ENCODE measurements around the gene CLDN11. TPM values are rescaled to one million over a fixed set of nuclear protein-coding genes. Genes with fewer than 3 reads are reported as not detected.

CLDN11 gene
- total RNA-seq, 1 donor from 2014 or later: 1.7 TPM

DNA sequence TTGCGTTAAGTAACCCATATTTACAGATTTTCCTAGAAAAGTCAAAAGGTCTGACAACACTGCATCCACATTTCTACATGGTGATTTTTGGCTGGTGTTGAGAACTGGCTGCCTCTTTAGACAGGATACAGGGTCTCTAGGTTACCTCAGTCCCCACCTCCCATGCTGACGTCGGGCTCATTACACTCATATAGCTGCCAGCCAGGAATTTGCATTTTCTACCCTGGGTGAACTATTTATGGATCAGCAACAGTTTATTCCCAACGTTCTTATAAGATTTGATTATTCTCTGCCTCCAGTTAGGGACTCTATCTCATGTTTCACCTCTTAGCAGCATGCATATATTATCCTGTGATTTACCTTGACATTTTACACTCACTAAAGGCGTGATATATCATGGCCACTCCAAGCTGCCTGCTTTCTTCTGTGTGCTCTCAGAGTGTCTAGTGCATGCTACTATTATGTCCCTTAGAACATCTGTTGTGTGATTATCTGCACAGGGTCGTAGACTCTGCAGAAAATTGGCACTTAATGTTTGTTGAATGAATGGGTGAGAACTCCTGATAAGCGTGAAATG, 49.0 kb downstream of the CLDN11 start:
- no peak overlapping the region for H3K4me3 Mint-ChIP-seq (ENCODE audit: low read depth)
- no peaks in the 10 kb centered on the region for H3K36me3 Mint-ChIP-seq (ENCODE audit: insufficient read depth)
- peaks cover 10% of the 10 kb centered on the region for H3K27me3 Mint-ChIP-seq
- H3K27ac Mint-ChIP-seq: no peak overlapping the region
- peaks cover 42% of the 10 kb centered on the region for H3K4me1 Mint-ChIP-seq (ENCODE audit: low read depth)
- TF ChIP-seq, protein P1, sequence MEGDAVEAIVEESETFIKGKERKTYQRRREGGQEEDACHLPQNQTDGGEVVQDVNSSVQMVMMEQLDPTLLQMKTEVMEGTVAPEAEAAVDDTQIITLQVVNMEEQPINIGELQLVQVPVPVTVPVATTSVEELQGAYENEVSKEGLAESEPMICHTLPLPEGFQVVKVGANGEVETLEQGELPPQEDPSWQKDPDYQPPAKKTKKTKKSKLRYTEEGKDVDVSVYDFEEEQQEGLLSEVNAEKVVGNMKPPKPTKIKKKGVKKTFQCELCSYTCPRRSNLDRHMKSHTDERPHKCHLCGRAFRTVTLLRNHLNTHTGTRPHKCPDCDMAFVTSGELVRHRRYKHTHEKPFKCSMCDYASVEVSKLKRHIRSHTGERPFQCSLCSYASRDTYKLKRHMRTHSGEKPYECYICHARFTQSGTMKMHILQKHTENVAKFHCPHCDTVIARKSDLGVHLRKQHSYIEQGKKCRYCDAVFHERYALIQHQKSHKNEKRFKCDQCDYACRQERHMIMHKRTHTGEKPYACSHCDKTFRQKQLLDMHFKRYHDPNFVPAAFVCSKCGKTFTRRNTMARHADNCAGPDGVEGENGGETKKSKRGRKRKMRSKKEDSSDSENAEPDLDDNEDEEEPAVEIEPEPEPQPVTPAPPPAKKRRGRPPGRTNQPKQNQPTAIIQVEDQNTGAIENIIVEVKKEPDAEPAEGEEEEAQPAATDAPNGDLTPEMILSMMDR (IDR thresholded peaks at IDR 0.05; ENCODE audit: unreplicated experiment): no peak
- no peaks in the 10 kb centered on the region for H3K9me3 Mint-ChIP-seq (ENCODE audit: low read depth)
- no peak for DNase-seq (ENCODE audit: low spot score, unreplicated experiment)

DNA sequence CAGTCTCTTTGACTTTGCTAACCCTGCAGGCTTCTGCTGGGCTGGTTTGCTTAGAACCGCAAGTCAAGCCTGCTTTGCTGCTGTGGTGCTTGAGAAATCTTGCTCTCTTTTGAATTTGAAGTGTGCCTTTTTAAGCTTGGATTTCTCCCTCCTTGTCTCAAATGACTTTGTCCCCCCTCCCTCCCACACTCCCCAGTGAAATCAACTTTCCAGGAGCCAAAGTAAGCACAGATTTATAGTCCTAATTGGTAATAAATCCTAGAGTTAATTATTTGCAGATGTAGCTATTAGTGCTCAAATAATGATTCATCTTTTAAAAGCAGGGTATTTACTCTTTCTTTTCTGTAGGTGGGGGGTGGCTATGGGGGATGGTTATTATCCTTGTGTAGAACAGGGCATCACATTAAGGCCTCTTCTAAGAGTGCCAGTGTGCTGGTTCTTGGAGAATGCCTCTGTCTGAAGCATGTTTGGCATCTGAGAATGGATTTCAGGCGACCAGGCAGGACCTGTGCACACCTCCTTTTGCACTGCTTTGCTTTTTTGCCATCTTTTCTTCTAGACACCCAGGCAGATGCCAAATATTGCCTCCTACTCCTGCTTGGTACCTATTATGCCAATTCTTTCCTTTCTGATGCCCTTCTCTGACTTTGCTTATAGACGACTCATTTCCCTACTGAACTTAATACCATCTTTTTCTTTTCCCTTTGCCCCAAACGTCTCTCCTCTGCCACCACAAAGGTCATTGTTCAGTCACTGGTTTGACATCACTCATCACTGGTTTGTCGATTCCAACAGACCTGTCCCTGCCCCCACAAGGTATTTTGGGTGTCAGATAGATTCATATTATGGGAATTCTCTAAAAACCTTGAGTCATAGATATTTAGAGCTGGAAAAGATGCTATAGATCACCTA, 50.7 kb downstream of the CLDN11 start:
- Mint-ChIP-seq H3K4me1 (ENCODE audit: low read depth) (peaks cover 35% of the 10 kb centered on the region), H3K36me3 (ENCODE audit: insufficient read depth) (no peaks in the 10 kb centered on the region), H3K27ac (no peak overlapping the region), H3K4me3 (ENCODE audit: low read depth) (no peak overlapping the region), H3K9me3 (ENCODE audit: low read depth) (no peaks in the 10 kb centered on the region), H3K27me3 (peaks cover 12% of the 10 kb centered on the region)
- TF ChIP-seq, protein P1 (IDR thresholded peaks at IDR 0.05; ENCODE audit: unreplicated experiment): no peak
- DNase-seq (ENCODE audit: low spot score, unreplicated experiment): no peak

DNA sequence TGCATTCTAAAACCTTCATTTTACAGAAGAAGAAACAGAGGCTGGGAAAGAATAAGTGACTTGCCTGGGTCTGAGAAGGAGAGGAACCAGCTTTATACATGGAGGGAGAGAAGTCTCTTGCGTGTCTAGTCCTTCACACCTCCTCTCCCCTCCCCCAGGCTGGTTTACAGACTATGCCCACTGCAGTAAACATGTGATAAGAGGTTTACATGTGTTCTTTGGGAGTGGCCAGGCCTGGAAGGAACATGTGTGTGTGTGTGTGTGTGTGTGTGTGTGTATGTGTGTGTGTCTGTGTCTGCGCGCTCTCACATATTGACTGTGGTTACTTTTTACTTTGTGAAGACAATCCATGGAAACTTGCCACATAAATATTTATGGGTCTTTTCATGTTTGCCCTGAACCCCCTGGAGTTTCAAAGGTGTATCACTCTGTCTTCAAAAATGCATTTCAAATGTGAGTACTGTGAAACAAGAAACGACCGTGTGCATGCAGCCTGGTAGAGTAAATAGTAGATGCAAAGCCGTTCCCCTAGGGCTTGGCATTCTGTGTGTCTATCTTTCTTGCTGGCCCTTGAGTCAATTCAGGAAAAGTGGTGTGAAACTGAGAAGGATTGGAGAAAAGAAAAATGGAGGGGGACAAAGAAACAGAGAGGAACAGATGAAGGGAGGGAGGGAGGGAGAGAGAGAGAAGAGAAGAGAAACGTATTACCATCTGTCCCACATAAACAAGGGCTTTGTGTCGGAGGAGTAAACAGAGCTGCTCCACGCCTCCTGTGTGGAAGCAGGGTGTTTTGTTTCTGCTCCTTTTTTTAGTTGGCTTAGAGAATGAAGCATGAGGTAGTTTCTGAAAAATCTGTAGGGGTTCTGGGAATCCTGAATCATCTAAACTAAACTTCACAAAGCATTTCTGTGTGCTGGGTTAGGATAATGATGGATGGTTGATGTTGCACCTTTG, 51.7 kb downstream of the CLDN11 start:
- no peaks in the 10 kb centered on the region for H3K9me3 Mint-ChIP-seq (ENCODE audit: low read depth)
- no peak overlapping the region for H3K4me3 Mint-ChIP-seq (ENCODE audit: low read depth)
- H3K4me1 Mint-ChIP-seq (ENCODE audit: low read depth): peaks cover 35% of the 10 kb centered on the region
- H3K27me3 Mint-ChIP-seq: peaks cover 15% of the 10 kb centered on the region
- TF ChIP-seq, protein P1 (IDR thresholded peaks at IDR 0.05; ENCODE audit: unreplicated experiment): no peak
- H3K27ac Mint-ChIP-seq: no peak overlapping the region
- no peak for DNase-seq (ENCODE audit: low spot score, unreplicated experiment)
- H3K36me3 Mint-ChIP-seq (ENCODE audit: insufficient read depth): no peaks in the 10 kb centered on the region

DNA sequence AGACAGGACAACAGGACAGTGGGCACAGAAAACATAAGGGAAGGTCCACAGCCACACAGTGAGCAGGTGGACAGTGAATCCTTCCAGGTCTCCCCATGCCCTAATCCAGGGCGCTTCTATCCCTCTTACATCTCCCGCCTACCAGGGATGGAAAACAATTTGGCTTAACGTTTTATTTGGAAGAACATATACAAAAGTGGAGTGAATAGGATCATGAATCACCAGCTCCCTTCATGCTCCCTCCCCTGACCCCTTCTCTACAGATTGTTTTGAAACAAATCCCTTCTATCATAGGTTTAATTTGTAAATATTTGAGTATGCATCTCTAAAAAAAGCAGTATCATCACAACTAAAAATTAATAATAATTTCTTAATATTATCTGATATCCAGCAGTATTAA, 52.5 kb downstream of the CLDN11 start:
- no peak overlapping the region for H3K4me3 Mint-ChIP-seq (ENCODE audit: low read depth)
- no peak overlapping the region for H3K27ac Mint-ChIP-seq
- peaks cover 16% of the 10 kb centered on the region for H3K27me3 Mint-ChIP-seq
- no peaks in the 10 kb centered on the region for H3K9me3 Mint-ChIP-seq (ENCODE audit: low read depth)
- TF ChIP-seq, protein P1 (IDR thresholded peaks at IDR 0.05; ENCODE audit: unreplicated experiment): no peak
- peaks cover 32% of the 10 kb centered on the region for H3K4me1 Mint-ChIP-seq (ENCODE audit: low read depth)
- H3K36me3 Mint-ChIP-seq (ENCODE audit: insufficient read depth): no peaks in the 10 kb centered on the region
- DNase-seq (ENCODE audit: low spot score, unreplicated experiment): no peak

DNA sequence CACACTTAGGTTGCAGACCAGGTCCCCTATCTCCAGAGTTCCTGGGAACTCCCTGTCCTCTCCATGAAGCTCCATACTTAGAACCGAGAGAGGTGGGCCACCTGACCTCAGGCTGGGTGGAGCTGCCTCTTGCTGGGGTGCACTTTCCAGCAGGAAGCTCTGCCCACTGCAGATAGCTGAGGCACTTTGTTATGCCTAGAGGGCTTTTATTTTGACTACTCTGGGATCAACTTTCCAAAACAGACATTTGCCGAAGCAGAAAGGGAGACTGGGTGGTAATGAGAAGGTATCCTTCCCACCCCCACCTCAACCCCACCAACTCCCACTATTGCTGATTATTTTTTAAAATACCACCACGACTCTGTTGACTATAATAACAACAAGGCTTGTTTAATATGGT, 54.7 kb downstream of the CLDN11 start:
- Mint-ChIP-seq H3K27me3 (peaks cover 16% of the 10 kb centered on the region), H3K36me3 (ENCODE audit: insufficient read depth) (no peaks in the 10 kb centered on the region), H3K4me3 (ENCODE audit: low read depth) (no peak overlapping the region), H3K4me1 (ENCODE audit: low read depth) (peaks cover 26% of the 10 kb centered on the region), H3K9me3 (ENCODE audit: low read depth) (no peaks in the 10 kb centered on the region), H3K27ac (no peak overlapping the region)
- TF ChIP-seq, protein P1 (IDR thresholded peaks at IDR 0.05; ENCODE audit: unreplicated experiment): no peak
- DNase-seq (ENCODE audit: low spot score, unreplicated experiment): no peak
